NCI-H1417 (cell line): ENCODE results near the gene BCL2L11.

Source experiments
- DNase-seq, 3 experiments: peaks; one replicate each; lab custom pipeline; 2025; lab: John Stamatoyannopoulos, UW

BCL2L11 gene

GRCh38 chr2:111117598-111118480, 2.9 kb upstream of the BCL2L11 start:
- DNase-seq: no peak

GRCh38 chr2:111118481-111118980, 2.2 kb upstream of the BCL2L11 start:
- no peak for DNase-seq

- peak in 1 of 3 experiments; percentile 9 for DNase-seq
Observed at GRCh38 chr2:111118981-111119821, 1.5 kb upstream of the BCL2L11 start.

- DNase-seq: no peak
Observed at GRCh38 chr2:111119822-111120252, 877 bp upstream of the BCL2L11 start.

GRCh38 chr2:111121028-111121827, 514 bp downstream of the BCL2L11 start:
- DNase-seq: peak; percentile 50 to 84 (median 82)

GRCh38 chr2:111121828-111122630, 1.3 kb downstream of the BCL2L11 start:
- DNase-seq: peak; percentile 88 to 95 (median 92)

GRCh38 chr2:111122631-111123421, 2.1 kb downstream of the BCL2L11 start:
- DNase-seq: peak; percentile 39 to 86 (median 84)

GRCh38 chr2:111123751-111124150, 3.0 kb downstream of the BCL2L11 start:
- peak in 1 of 3 experiments; percentile 33 for DNase-seq

- DNase-seq: no peak
Observed at GRCh38 chr2:111126581-111126980, 5.9 kb downstream of the BCL2L11 start.

GRCh38 chr2:111127351-111127750, 6.6 kb downstream of the BCL2L11 start:
- peak; percentile 4 to 72 (median 32) for DNase-seq

GRCh38 chr2:111128096-111128495, 7.4 kb downstream of the BCL2L11 start:
- no peak for DNase-seq

GRCh38 chr2:111133603-111134002, 12.9 kb downstream of the BCL2L11 start:
- DNase-seq: no peak

GRCh38 chr2:111134055-111134454, 13.3 kb downstream of the BCL2L11 start:
- DNase-seq: no peak

- DNase-seq: no peak
Observed at GRCh38 chr2:111135237-111135909, 14.7 kb downstream of the BCL2L11 start.

- DNase-seq: no peak
Observed at GRCh38 chr2:111135910-111136297, 15.2 kb downstream of the BCL2L11 start.

GRCh38 chr2:111138839-111139238, 18.1 kb downstream of the BCL2L11 start:
- DNase-seq: no peak

GRCh38 chr2:111139637-111140317, 19.1 kb downstream of the BCL2L11 start:
- no peak for DNase-seq

GRCh38 chr2:111140815-111141214, 20.1 kb downstream of the BCL2L11 start:
- no peak for DNase-seq

GRCh38 chr2:111142101-111142500, 21.4 kb downstream of the BCL2L11 start:
- no peak for DNase-seq
